ENCODE measurements around the gene TTC19. TPM values are rescaled to one million over a fixed set of nuclear protein-coding genes. Genes with fewer than 3 reads are reported as not detected.

TTC19 gene
- total and polyA plus RNA-seq, 8 donors: 12.6 to 1,106 (median 54.0) TPM

DNA sequence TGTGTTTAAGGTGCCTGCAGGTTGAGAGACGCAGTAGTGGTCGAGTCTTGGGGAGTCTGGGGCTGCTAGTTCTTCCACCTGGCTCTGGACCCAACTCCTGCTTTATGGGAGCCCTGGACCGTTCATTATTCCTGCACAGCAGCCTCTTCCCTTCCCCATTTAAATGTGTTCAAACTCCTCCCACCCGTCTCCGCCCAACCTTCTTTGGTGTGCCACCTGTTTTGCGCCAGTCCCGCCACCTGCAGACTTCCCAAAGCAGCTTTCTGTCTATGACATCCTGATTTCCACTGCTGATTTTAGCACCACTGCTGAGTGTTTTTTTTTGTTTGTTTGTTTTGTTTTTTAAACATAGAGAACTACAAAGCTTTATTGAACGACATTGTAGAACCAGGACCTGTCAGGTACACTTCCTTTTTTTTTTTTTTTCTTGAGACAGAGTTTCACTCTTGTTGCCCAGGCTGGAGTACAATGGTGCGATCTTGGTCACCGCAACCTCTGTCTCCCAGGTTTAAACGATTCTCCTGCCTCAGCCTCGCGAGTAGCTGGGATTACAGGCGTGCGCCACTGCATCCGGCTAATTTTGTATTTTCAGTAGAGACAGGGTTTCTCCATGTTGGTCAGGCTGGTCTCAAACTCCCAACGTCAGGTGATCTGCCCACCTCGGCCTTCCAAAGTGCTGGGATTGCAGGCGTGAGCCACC, 41.9 kb upstream of the TTC19 start:
- 92 to 96% (median 93%) methylated on average over 17 to 18 of the region's 19 CpGs for WGBS, 5 donors
- intact Hi-C loops (cut with DNase I; ENCODE audit: low total_unique reads): no loop called here
- no peaks in the 10 kb centered on the region for H3K9me3 ChIP-seq
- no peaks in the 10 kb centered on the region for H3K36me3 ChIP-seq
- H3K27me3 ChIP-seq: no peaks in the 10 kb centered on the region
- TF ChIP-seq, protein P1, sequence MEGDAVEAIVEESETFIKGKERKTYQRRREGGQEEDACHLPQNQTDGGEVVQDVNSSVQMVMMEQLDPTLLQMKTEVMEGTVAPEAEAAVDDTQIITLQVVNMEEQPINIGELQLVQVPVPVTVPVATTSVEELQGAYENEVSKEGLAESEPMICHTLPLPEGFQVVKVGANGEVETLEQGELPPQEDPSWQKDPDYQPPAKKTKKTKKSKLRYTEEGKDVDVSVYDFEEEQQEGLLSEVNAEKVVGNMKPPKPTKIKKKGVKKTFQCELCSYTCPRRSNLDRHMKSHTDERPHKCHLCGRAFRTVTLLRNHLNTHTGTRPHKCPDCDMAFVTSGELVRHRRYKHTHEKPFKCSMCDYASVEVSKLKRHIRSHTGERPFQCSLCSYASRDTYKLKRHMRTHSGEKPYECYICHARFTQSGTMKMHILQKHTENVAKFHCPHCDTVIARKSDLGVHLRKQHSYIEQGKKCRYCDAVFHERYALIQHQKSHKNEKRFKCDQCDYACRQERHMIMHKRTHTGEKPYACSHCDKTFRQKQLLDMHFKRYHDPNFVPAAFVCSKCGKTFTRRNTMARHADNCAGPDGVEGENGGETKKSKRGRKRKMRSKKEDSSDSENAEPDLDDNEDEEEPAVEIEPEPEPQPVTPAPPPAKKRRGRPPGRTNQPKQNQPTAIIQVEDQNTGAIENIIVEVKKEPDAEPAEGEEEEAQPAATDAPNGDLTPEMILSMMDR (IDR thresholded peaks at IDR 0.05): no peak
- no peak for TF ChIP-seq EP300 (IDR thresholded peaks at IDR 0.05)
- no peak for TF ChIP-seq POLR2AphosphoS5 (IDR thresholded peaks at IDR 0.05)
- no peak for TF ChIP-seq POLR2A (IDR thresholded peaks at IDR 0.05)
- H3K4me1 ChIP-seq: peaks cover 0 to 18% (median 4%) of the 10 kb centered on the region in 4 donors
- H3K4me3 ChIP-seq: no peak overlapping the region
- H3K27ac ChIP-seq: peak overlapping the region in 1 of 5 donors; percentile 63
- DNase-seq: no peak

GRCh38 chr17:15958484-15958854, 41.2 kb upstream of the TTC19 start:
- no peaks in the 10 kb centered on the region for H3K27me3 ChIP-seq
- no peak for TF ChIP-seq EP300 (IDR thresholded peaks at IDR 0.05)
- TF ChIP-seq POLR2A (IDR thresholded peaks at IDR 0.05): no peak
- TF ChIP-seq, protein P1 (IDR thresholded peaks at IDR 0.05): no peak
- no peak for TF ChIP-seq POLR2AphosphoS5 (IDR thresholded peaks at IDR 0.05)
- intact Hi-C loops (cut with DNase I; ENCODE audit: low total_unique reads): no loop called here
- DNase-seq: no peak
- peaks cover 0 to 18% (median 4%) of the 10 kb centered on the region in 4 donors for H3K4me1 ChIP-seq
- H3K36me3 ChIP-seq: no peaks in the 10 kb centered on the region
- 85 to 94% (median 91%) methylated on average over 4 of the region's 4 CpGs for WGBS, 5 donors
- H3K4me3 ChIP-seq: no peak overlapping the region
- H3K9me3 ChIP-seq: no peaks in the 10 kb centered on the region
- H3K27ac ChIP-seq: peak overlapping the region in 2 of 5 donors; percentile 39 to 63

DNA sequence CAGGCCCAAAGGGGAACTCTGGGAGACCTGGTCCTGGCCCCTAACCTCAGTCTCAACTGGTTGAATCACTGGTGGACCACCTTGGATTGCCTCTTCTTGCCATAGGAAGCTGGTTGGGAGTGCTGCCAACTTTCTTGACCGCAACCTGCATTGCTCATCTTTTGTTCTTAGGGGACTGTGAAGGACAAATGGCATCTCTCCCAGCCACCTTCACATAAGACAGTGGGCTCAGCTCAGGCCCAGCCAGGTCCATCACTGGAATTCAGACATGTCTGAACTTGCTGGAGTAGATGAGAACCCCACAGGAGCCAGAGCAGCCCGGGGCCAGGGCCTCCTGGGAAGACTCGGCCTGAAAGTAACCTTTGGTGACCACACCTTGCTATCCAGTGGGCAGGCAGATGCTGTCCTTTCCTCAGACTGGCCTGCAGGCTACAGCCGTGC, 35.9 kb upstream of the TTC19 start:
- H3K27me3 ChIP-seq: no peaks in the 10 kb centered on the region
- no peaks in the 10 kb centered on the region for H3K36me3 ChIP-seq
- intact Hi-C loops (cut with DNase I; ENCODE audit: low total_unique reads): no loop called here
- H3K27ac ChIP-seq: no peak overlapping the region
- no peak for DNase-seq
- no peaks in the 10 kb centered on the region for H3K9me3 ChIP-seq
- H3K4me3 ChIP-seq: no peak overlapping the region
- TF ChIP-seq, protein P1 (IDR thresholded peaks at IDR 0.05): no peak
- TF ChIP-seq POLR2AphosphoS5 (IDR thresholded peaks at IDR 0.05) (no peak), EP300 (IDR thresholded peaks at IDR 0.05) (no peak), POLR2A (IDR thresholded peaks at IDR 0.05) (no peak)
- peaks cover 20 to 33% (median 23%) of the 10 kb centered on the region in 4 donors for H3K4me1 ChIP-seq
- WGBS, 5 donors: 58 to 95% (median 85%) methylated on average over 4 of the region's 4 CpGs

DNA sequence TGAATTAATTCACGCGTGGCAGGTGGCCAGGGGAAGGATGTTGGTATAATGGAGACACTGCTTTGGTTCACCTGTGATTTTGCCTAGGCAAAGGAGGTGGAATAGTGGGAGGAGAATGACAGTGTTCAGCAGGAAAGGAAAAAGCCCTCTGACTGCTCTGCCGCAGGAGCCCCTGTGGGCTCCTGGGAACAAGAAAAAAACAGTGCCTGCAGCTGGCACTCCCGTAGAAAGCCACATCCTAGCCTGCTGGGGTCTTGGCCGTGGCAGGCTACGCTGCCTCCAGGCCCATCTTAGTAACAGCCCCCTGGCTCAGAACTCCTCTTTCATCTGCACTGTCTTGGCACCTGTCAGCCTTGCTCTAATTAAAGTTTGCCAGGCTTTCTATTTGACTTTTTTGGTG, 34.1 kb upstream of the TTC19 start:
- no peak overlapping the region for H3K4me3 ChIP-seq
- no peak for DNase-seq
- H3K27me3 ChIP-seq: no peaks in the 10 kb centered on the region
- peak overlapping the region in 3 of 5 donors; percentile 55 to 72 (median 65) for H3K27ac ChIP-seq
- H3K36me3 ChIP-seq: no peaks in the 10 kb centered on the region
- intact Hi-C loops (cut with DNase I; ENCODE audit: low total_unique reads): no loop called here
- no peaks in the 10 kb centered on the region for H3K9me3 ChIP-seq
- TF ChIP-seq, protein P1 (IDR thresholded peaks at IDR 0.05): no peak
- TF ChIP-seq POLR2AphosphoS5 (IDR thresholded peaks at IDR 0.05) (no peak), POLR2A (IDR thresholded peaks at IDR 0.05) (no peak), EP300 (IDR thresholded peaks at IDR 0.05) (no peak)
- 60 to 81% (median 66%) methylated on average over 6 of the region's 6 CpGs for WGBS, 5 donors
- peaks cover 20 to 23% (median 20%) of the 10 kb centered on the region in 4 donors for H3K4me1 ChIP-seq
